WI38 (cell line): Measurements from ENCODE around the gene SORL1.

ENCODE experiments used
- H3K4me3 ChIP-seq: 2 replicates; pipeline ENCODE4 v1.5.1; 2011; ENCODE audit warnings: low read depth, mild to moderate bottlenecking, control low read depth, low read length
- CTCF ChIP-seq: IDR thresholded peaks from 2 replicates; pipeline ENCODE4 v1.5.1; 2012; ENCODE audit warnings: low read depth, mild to moderate bottlenecking, control low read depth, low read length

The SORL1 gene

GRCh38 chr11:121607341-121607740 lies 155.2 kb downstream of the SORL1 start:
- H3K4me3 ChIP-seq: no peak overlapping the region
- TF ChIP-seq CTCF: no peak

DNA sequence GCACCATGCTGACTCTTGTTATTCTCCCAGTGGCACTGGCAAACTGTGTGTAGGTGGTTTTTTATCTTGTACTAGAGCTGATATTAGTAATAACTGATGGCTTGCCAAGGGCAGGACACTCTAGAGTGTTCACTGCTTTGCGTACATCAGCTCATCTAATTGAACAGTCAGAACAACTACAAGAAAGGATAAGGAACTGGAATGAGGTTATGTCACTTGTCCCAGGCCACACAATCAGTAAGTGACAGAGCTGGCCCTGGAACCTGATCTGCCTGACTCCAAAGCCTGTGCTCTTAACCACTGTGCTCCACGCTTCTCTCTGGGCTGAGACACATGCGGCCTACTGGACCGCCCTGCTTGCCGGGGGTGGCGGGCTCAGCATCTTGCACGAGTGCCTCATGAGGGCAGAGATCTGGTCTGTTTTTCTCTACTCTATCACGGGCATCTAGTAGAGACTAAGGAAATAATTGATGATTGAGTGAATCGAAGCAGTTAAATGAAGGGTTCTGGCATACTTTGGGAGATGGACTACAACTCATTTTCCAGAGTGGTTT lies 156.5 kb downstream of the SORL1 start:
- H3K4me3 ChIP-seq: no peak overlapping the region
- TF ChIP-seq CTCF: no peak

- no peak overlapping the region for H3K4me3 ChIP-seq
- no peak for TF ChIP-seq CTCF
Measured at GRCh38 chr11:121610706-121611105, 158.6 kb downstream of the SORL1 start.

DNA sequence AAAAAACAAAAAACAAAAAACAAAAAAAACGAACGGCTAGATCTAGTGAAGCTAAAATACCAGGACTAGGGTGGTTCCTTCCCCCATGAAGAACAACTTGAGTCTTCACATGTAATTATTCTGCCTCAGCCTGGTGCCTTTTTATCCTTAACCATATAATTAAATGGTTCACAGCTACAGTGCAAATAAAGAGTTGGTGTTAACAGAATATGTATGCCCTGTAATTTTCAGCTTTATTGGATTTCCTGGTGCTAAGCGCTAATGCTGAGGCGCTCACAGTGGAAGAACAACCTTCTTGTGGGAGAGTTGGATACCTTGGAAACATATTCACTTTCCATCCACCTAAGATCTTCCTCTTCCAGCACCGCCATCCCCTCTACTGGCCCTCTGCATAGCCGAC lies 159.1 kb downstream of the SORL1 start:
- H3K4me3 ChIP-seq: no peak overlapping the region
- no peak for TF ChIP-seq CTCF

DNA sequence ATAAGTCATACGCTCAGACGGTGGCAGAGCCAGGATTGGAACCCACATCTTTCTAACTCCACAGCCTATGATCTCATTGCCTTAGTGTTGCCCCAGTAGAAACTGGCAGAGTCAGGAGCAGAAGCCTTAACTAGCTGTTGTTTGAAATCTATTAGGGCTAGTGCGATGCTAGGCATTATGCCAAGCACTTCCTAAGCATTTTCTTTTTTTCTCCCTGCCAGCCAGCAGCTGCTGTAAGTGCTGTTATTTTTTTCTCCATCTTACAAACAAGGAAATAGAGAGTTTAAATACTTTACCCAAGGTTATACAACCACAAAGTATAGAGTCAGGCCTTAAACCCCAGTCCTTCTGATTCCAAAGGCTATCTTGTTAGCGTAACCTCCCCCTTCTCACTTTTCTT lies 161.6 kb downstream of the SORL1 start:
- TF ChIP-seq CTCF: no peak
- no peak overlapping the region for H3K4me3 ChIP-seq

- no peak for TF ChIP-seq CTCF
Measured at GRCh38 chr11:121614636-121615240, 162.6 kb downstream of the SORL1 start.

GRCh38 chr11:121615501-121615900 lies 163.4 kb downstream of the SORL1 start:
- no peak for TF ChIP-seq CTCF
- no peak overlapping the region for H3K4me3 ChIP-seq

More at GRCh38 chr11:121614636-121615240, 162.6 kb downstream of the SORL1 start:
- H3K4me3 ChIP-seq: no peak overlapping the region
